HCT116 (cell line): ENCODE measurements around the gene PRR15L. TPM values are rescaled to one million over a fixed set of nuclear protein-coding genes. Genes with fewer than 3 reads are reported as not detected.

Source experiments
- ATAC-seq: fragments of 200-7000 bp; cut with Tn5 transposase; 2 replicates; pipeline ENCODE4 v1.9.1; 2020; ENCODE audit warnings: mild to moderate bottlenecking, moderate library complexity
- BruUV-seq: library from RNA; stranded (reverse); fragments of 400-500 nt; replicated peaks from 2 replicates; lab custom pipeline; 2021; lab: Mats Ljungman, UMichigan
- CTCF ChIA-PET: fragments of 300-600 bp; sonication (Branson Sonifier 250); formaldehyde crosslinking; loops from one replicate; lab custom pipeline; 2021; ENCODE audit warnings: antibody characterized with exemption; lab: Charles Lee
- POLR2A ChIA-PET: fragments of 300-600, 350-600 bp; sonication (Branson Sonifier 250); formaldehyde crosslinking; loops from one replicate; lab custom pipeline; 2021; ENCODE audit warnings: antibody characterized with exemption; lab: Charles Lee
- RAD21 ChIA-PET, 2 experiments: fragments of 300-600 bp; sonication (Branson Sonifier 250); formaldehyde crosslinking; loops; one replicate each; lab custom pipeline; 2023; ENCODE audit warnings: low total read pairs in 2 of 2; ENCODE audit not compliant: uncharacterized antibody in 2 of 2, unreplicated experiment in 2 of 2, low non-redundant PET in 1 of 2; lab: Charles Lee
- DNase-seq: peaks from one replicate; pipeline ENCODE4 v3.0.0-alpha.2; 2010; ENCODE audit warnings: low read depth, low spot score
- H2AFZ ChIP-seq: fragments of 200-600 bp; shearing (Covaris generic), sonication (generic); 2 replicates; pipeline ENCODE4 v1.6.1; 2017; ENCODE audit warnings: low read depth, mixed run types, mixed read lengths, antibody characterized with exemption, low read length; ENCODE audit not compliant: poor library complexity, severe bottlenecking
- H3K27ac ChIP-seq: 2 replicates; pipeline ENCODE4 v1.5.1; 2012; ENCODE audit warnings: low read depth, low read length
- H3K27me3 ChIP-seq: fragments of 200-600 bp; sonication (generic); 2 replicates; pipeline ENCODE4 v1.6.1; 2016; ENCODE audit warnings: mixed run types, low read length, mixed read lengths; ENCODE audit not compliant: insufficient read depth
- H3K36me3 ChIP-seq, 2 experiments: fragments of 200-500 bp in 1 of 2; fragments of 200-600 bp in 1 of 2; sonication (Bioruptor generic) in 1 of 2; sonication (generic) in 1 of 2; 2 replicates each; pipeline versions ENCODE4 v1.5.1 to v1.6.1; 2014 to 2016; ENCODE audit warnings: low read length in 2 of 2, inconsistent platforms in 1 of 2, mixed read lengths in 1 of 2, mixed run types in 1 of 2; ENCODE audit not compliant: insufficient read depth in 2 of 2, control insufficient read depth in 1 of 2
- H3K4me1 ChIP-seq, 2 experiments: fragments of 200-600 bp in 1 of 2; sonication (generic) in 1 of 2; 2 replicates each; pipeline versions ENCODE4 v1.5.1 to v1.6.1; 2012 to 2017; ENCODE audit warnings: low read length in 2 of 2, inconsistent platforms in 1 of 2, mild to moderate bottlenecking in 1 of 2, mixed read lengths in 1 of 2, mixed run types in 1 of 2, moderate library complexity in 1 of 2; ENCODE audit not compliant: insufficient read depth in 2 of 2, control insufficient read depth in 1 of 2
- H3K4me2 ChIP-seq: fragments of 200-600 bp; sonication (generic); 2 replicates; pipeline ENCODE4 v1.6.1; 2017; ENCODE audit warnings: mixed run types, low read length, mixed read lengths
- H3K4me3 ChIP-seq, 2 experiments: fragments of 200-600 bp in 1 of 2; sonication (generic) in 1 of 2; replicated peaks in 1 of 2; 2 replicates each; pipeline ENCODE4 v1.5.1; 2011 to 2016; ENCODE audit warnings: low read length in 2 of 2, control low read depth in 1 of 2, low read depth in 1 of 2, mild to moderate bottlenecking in 1 of 2, mixed read lengths in 1 of 2, mixed run types in 1 of 2
- H3K79me2 ChIP-seq: fragments of 200-600 bp; sonication (generic); 2 replicates; pipeline ENCODE4 v1.6.1; 2017; ENCODE audit warnings: mild to moderate bottlenecking, mixed run types, low read length, moderate library complexity, mixed read lengths; ENCODE audit not compliant: insufficient read depth
- H3K9ac ChIP-seq: fragments of 200-600 bp; sonication (generic); 2 replicates; pipeline ENCODE4 v1.6.1; 2016; ENCODE audit warnings: low read length, mixed read lengths
- H3K9me2 ChIP-seq: fragments of 200-600 bp; sonication (generic), shearing (Covaris generic); 2 replicates; pipeline ENCODE4 v1.6.1; 2017; ENCODE audit warnings: mixed run types, mild to moderate bottlenecking, moderate library complexity; ENCODE audit not compliant: insufficient read depth
- H3K9me3 ChIP-seq, 2 experiments: fragments of 200-500 bp in 1 of 2; fragments of 200-600 bp in 1 of 2; sonication (Bioruptor generic) in 1 of 2; sonication (generic) in 1 of 2; 2 replicates each; pipeline ENCODE4 v1.6.1; 2014 to 2017; ENCODE audit warnings: low read length in 2 of 2, mixed read lengths in 2 of 2, inconsistent platforms in 1 of 2, low read depth in 1 of 2, mild to moderate bottlenecking in 1 of 2, mixed run types in 1 of 2, moderate library complexity in 1 of 2; ENCODE audit not compliant: control insufficient read depth in 1 of 2, insufficient read depth in 1 of 2
- H4K20me1 ChIP-seq: fragments of 200-600 bp; sonication (generic), shearing (Covaris generic); 2 replicates; pipeline ENCODE4 v1.6.1; 2017; ENCODE audit warnings: mixed run types, mild to moderate bottlenecking, moderate library complexity; ENCODE audit not compliant: insufficient read depth
- CBX3 ChIP-seq: IDR thresholded peaks from 2 replicates; pipeline ENCODE4 v1.6.1; 2012; ENCODE audit warnings: low read depth
- CTCF ChIP-seq, 3 experiments: fragments of 200-600 bp in 1 of 3; sonication (generic) in 1 of 3; IDR thresholded peaks in 2 of 3; conservative IDR thresholded peaks in 1 of 3; 2 replicates each; pipeline ENCODE4 v1.5.1; 2012 to 2017; ENCODE audit warnings: low read depth in 2 of 3, low read length in 2 of 3, antibody characterized with exemption in 1 of 3, borderline replicate concordance in 1 of 3, control low read depth in 1 of 3, mild to moderate bottlenecking in 1 of 3, mixed read lengths in 1 of 3, mixed run types in 1 of 3, moderate library complexity in 1 of 3; ENCODE audit not compliant: insufficient read depth in 1 of 3
- ELF1 ChIP-seq: IDR thresholded peaks from 2 replicates; pipeline ENCODE4 v1.6.1; 2012; ENCODE audit warnings: low read depth, borderline replicate concordance
- EZH2 ChIP-seq: fragments of 200-600 bp; sonication (generic); IDR thresholded peaks from 2 replicates; pipeline ENCODE4 v1.6.1; 2017; ENCODE audit warnings: antibody characterized with exemption, mixed run types
- EZH2phosphoT487 ChIP-seq: fragments of 200-600 bp; IDR thresholded peaks from 2 replicates; pipeline ENCODE4 v1.6.1; 2018; ENCODE audit warnings: antibody characterized with exemption, borderline replicate concordance
- FOSL1 ChIP-seq: IDR thresholded peaks from 2 replicates; pipeline ENCODE4 v1.6.1; 2012; ENCODE audit warnings: low read depth
- JUND ChIP-seq: IDR thresholded peaks from 2 replicates; pipeline ENCODE4 v1.6.1; 2012
- MAX ChIP-seq: IDR thresholded peaks from 2 replicates; pipeline ENCODE4 v1.6.1; 2012
- POLR2A ChIP-seq: IDR thresholded peaks from 2 replicates; pipeline ENCODE4 v1.7.0; 2011; ENCODE audit warnings: borderline replicate concordance; ENCODE audit not compliant: insufficient read depth, insufficient read length; ENCODE audit errors: extremely low read depth
- RAD21 ChIP-seq: IDR thresholded peaks from 2 replicates; pipeline ENCODE4 v1.6.1; 2012; ENCODE audit warnings: low read depth, mild to moderate bottlenecking
- REST ChIP-seq: IDR thresholded peaks from 2 replicates; pipeline ENCODE4 v1.6.1; 2012; ENCODE audit warnings: low read depth
- SIN3A ChIP-seq: IDR thresholded peaks from 2 replicates; pipeline ENCODE4 v1.6.1; 2012; ENCODE audit warnings: low read depth
- SP1 ChIP-seq: IDR thresholded peaks from 2 replicates; pipeline ENCODE4 v1.6.1; 2012; ENCODE audit warnings: low read depth
- SRF ChIP-seq: IDR thresholded peaks from 2 replicates; pipeline ENCODE4 v1.6.1; 2012; ENCODE audit warnings: low read depth
- YY1 ChIP-seq: IDR thresholded peaks from 2 replicates; pipeline ENCODE4 v1.6.1; 2011; ENCODE audit warnings: low read length, low read depth, moderate library complexity, mild to moderate bottlenecking; ENCODE audit not compliant: insufficient replicate concordance; ENCODE audit errors: extremely low read depth
- ZFX ChIP-seq: fragments of 450-650 bp; IDR thresholded peaks from 2 replicates; pipeline ENCODE4 v1.6.1; 2017
- intact Hi-C: fragments of 100-400 bp; cut with micrococcal nuclease; formaldehyde crosslinking; loops from 2 replicates; pipeline ENCODE4 v1.10.0; 2022
- total RNA-seq: library from RNA; stranded (reverse); gene quantifications from one replicate; pipeline ENCODE4 v1.2.1, GENCODE V29; 2021; ENCODE audit not compliant: unreplicated experiment
- TF ChIP-seq, protein P1 (sequence below): IDR thresholded peaks from 2 replicates; pipeline ENCODE4 v1.6.1; 2011; ENCODE audit warnings: mild to moderate bottlenecking, low read length, moderate library complexity; ENCODE audit not compliant: insufficient replicate concordance; ENCODE audit errors: extremely low read depth

The PRR15L gene
- total RNA-seq, 1 experiment from 2014 or later, result 0.34 TPM

- H3K9me3 ChIP-seq, result no peaks in the 10 kb centered on the region
- CTCF ChIA-PET, result interaction anchor here (1.7 kb wide), 1 partner anchor 40 kb away, joined by 3 read pairs; no protein-coding TSS in a partner anchor
- intact Hi-C loops, result no loop called here
- no peaks in the 10 kb centered on the region for H3K79me2 ChIP-seq
- H2AFZ ChIP-seq, result no peak overlapping the region
- RAD21 ChIA-PET, result no interaction called here
- H3K4me2 ChIP-seq, result no peak overlapping the region
- no peak overlapping the region for H3K4me3 ChIP-seq
- TF ChIP-seq EZH2, result no peak
- TF ChIP-seq YY1, result no peak
- no peak for TF ChIP-seq REST
- TF ChIP-seq EZH2phosphoT487, result no peak
- no peak for TF ChIP-seq RAD21
- no peak for TF ChIP-seq SP1
- no peak for TF ChIP-seq FOSL1
- no peak for TF ChIP-seq ELF1
- TF ChIP-seq, protein P1, sequence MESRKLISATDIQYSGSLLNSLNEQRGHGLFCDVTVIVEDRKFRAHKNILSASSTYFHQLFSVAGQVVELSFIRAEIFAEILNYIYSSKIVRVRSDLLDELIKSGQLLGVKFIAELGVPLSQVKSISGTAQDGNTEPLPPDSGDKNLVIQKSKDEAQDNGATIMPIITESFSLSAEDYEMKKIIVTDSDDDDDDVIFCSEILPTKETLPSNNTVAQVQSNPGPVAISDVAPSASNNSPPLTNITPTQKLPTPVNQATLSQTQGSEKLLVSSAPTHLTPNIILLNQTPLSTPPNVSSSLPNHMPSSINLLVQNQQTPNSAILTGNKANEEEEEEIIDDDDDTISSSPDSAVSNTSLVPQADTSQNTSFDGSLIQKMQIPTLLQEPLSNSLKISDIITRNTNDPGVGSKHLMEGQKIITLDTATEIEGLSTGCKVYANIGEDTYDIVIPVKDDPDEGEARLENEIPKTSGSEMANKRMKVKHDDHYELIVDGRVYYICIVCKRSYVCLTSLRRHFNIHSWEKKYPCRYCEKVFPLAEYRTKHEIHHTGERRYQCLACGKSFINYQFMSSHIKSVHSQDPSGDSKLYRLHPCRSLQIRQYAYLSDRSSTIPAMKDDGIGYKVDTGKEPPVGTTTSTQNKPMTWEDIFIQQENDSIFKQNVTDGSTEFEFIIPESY, result no peak
- TF ChIP-seq POLR2A, result no peak
- no peak for TF ChIP-seq ZFX
- TF ChIP-seq JUND, result no peak
- no peak for TF ChIP-seq SIN3A
- TF ChIP-seq SRF, result no peak
- TF ChIP-seq MAX, result no peak
- no peak for TF ChIP-seq CBX3
- no peak for TF ChIP-seq CTCF (IDR thresholded peaks at IDR 0.05 in 2 of 3, conservative IDR thresholded peaks at IDR 0.05 in 1 of 3; ENCODE audit: borderline replicate concordance in 1 of 3, insufficient read depth in 1 of 3, low read depth in 2 of 3, low read length in 2 of 3)
- POLR2A ChIA-PET, result no interaction called here
- H3K9me2 ChIP-seq, result no peaks in the 10 kb centered on the region
- no peaks in the 10 kb centered on the region for H3K27me3 ChIP-seq
- BruUV-seq, result no TSS peak
- no peak overlapping the region for H3K9ac ChIP-seq
- no peak overlapping the region for H3K27ac ChIP-seq
- ATAC-seq (no peak), DNase-seq (no peak)
- H3K4me1 ChIP-seq, result no peaks in the 10 kb centered on the region
- peaks cover 6 to 7% of the 10 kb centered on the region in 2 experiments; a peak in 3 of 4 replicates for H3K36me3 ChIP-seq
- no peaks in the 10 kb centered on the region for H4K20me1 ChIP-seq
Observed at GRCh38 chr17:47987240-47987835, 29.7 kb upstream of the PRR15L start.
